Measurements from ENCODE around the gene LYVE1.
A peak's percentile ranks its signal among the peaks of the same experiment; 100 is the strongest.

The LYVE1 gene

GRCh38 chr11:10529279-10529678 is 39.2 kb downstream of the LYVE1 start:
- no peak for DNase-seq (ENCODE audit: low read depth)
- no peak for TF ChIP-seq CTCF (IDR thresholded peaks at IDR 0.05; ENCODE audit: control insufficient read depth, extremely low read depth, insufficient read depth)
- no peak overlapping the region for H3K4me3 ChIP-seq (ENCODE audit: low read depth, low read length)

- TF ChIP-seq CTCF (IDR thresholded peaks at IDR 0.05; ENCODE audit: control insufficient read depth, extremely low read depth, insufficient read depth), result no peak
- no peak overlapping the region for H3K4me3 ChIP-seq (ENCODE audit: low read depth, low read length)
- no peak for DNase-seq (ENCODE audit: low read depth)
These were observed 40.3 kb downstream of the LYVE1 start for GRCh38 chr11:10528121-10528520.

GRCh38 chr11:10526974-10527918 is 41.2 kb downstream of the LYVE1 start:
- no peak for TF ChIP-seq CTCF (IDR thresholded peaks at IDR 0.05; ENCODE audit: control insufficient read depth, extremely low read depth, insufficient read depth)
- DNase-seq (ENCODE audit: low read depth), result peak; percentile 56
- H3K4me3 ChIP-seq (ENCODE audit: low read depth, low read length), result no peak overlapping the region

GRCh38 chr11:10524471-10524870 is 44.0 kb downstream of the LYVE1 start:
- no peak for DNase-seq (ENCODE audit: low read depth)
- H3K4me3 ChIP-seq (ENCODE audit: low read depth, low read length), result no peak overlapping the region
- TF ChIP-seq CTCF (IDR thresholded peaks at IDR 0.05; ENCODE audit: control insufficient read depth, extremely low read depth, insufficient read depth), result no peak

- no peak for TF ChIP-seq CTCF (IDR thresholded peaks at IDR 0.05; ENCODE audit: control insufficient read depth, extremely low read depth, insufficient read depth)
- DNase-seq (ENCODE audit: low read depth), result peak; percentile 56
- H3K4me3 ChIP-seq (ENCODE audit: low read depth, low read length), result no peak overlapping the region
These were observed 45.5 kb downstream of the LYVE1 start for GRCh38 chr11:10522921-10523320.

DNA sequence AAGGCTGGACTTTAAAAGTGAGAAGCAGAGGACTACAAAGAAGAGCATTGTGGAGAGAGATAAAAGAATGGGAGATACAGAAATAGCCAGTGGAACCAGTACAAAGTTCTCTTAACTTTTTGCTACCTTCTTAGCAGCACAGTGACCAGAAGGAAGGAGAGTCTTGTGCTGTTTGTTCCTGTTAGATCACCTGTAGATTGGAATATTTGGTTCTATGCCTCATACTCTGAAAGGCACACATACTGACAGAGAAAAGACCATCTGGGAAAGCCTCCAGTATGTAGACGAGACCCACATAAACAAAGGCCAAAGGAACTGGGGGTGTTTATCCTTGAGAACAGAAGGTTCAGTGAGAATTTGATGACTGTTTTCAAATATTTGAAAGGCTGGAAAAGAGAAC is 46.2 kb downstream of the LYVE1 start:
- H3K4me3 ChIP-seq (ENCODE audit: low read depth, low read length), result no peak overlapping the region
- no peak for DNase-seq (ENCODE audit: low read depth)
- no peak for TF ChIP-seq CTCF (IDR thresholded peaks at IDR 0.05; ENCODE audit: control insufficient read depth, extremely low read depth, insufficient read depth)

Data from LNCaP clone FGC (cell line).